ENCODE measurements around the gene TENM4. TPM values are rescaled to one million over a fixed set of nuclear protein-coding genes. Genes with fewer than 3 reads are reported as not detected.

The TENM4 gene
- total RNA-seq, 1 donor from 2014 or later, result not detected

- Mint-ChIP-seq H3K27me3 (ENCODE audit: low read depth) (peaks cover 73% of the 10 kb centered on the region), H3K9me3 (no peaks in the 10 kb centered on the region), H3K4me1 (ENCODE audit: low read depth) (no peaks in the 10 kb centered on the region), H3K4me3 (ENCODE audit: low read depth) (no peak overlapping the region), H3K27ac (no peak overlapping the region), H3K36me3 (ENCODE audit: low read depth) (no peaks in the 10 kb centered on the region)
- intact Hi-C loops (cut with micrococcal nuclease), result no loop called here
- DNase-seq (ENCODE audit: low spot score), result no peak
These were observed 1.4 kb downstream of the TENM4 start for GRCh38 chr11:79439410-79439885.

- H3K9me3 Mint-ChIP-seq, result no peaks in the 10 kb centered on the region
- intact Hi-C loops (cut with micrococcal nuclease), result no loop called here
- H3K27me3 Mint-ChIP-seq (ENCODE audit: low read depth), result peaks cover 75% of the 10 kb centered on the region
- no peak overlapping the region for H3K27ac Mint-ChIP-seq
- DNase-seq (ENCODE audit: low spot score), result no peak
- no peak overlapping the region for H3K4me3 Mint-ChIP-seq (ENCODE audit: low read depth)
- H3K4me1 Mint-ChIP-seq (ENCODE audit: low read depth), result no peaks in the 10 kb centered on the region
- no peaks in the 10 kb centered on the region for H3K36me3 Mint-ChIP-seq (ENCODE audit: low read depth)
These were observed 2.0 kb downstream of the TENM4 start for GRCh38 chr11:79438631-79439409.

GRCh38 chr11:79437981-79438630, 2.7 kb downstream of the TENM4 start:
- Mint-ChIP-seq H3K27ac (no peak overlapping the region), H3K4me3 (ENCODE audit: low read depth) (peak overlapping the region; percentile 2), H3K27me3 (ENCODE audit: low read depth) (peaks cover 70% of the 10 kb centered on the region), H3K9me3 (no peaks in the 10 kb centered on the region), H3K4me1 (ENCODE audit: low read depth) (no peaks in the 10 kb centered on the region), H3K36me3 (ENCODE audit: low read depth) (no peaks in the 10 kb centered on the region)
- intact Hi-C loops (cut with micrococcal nuclease), result no loop called here
- no peak for DNase-seq (ENCODE audit: low spot score)

GRCh38 chr11:79437278-79437980, 3.4 kb downstream of the TENM4 start:
- Mint-ChIP-seq H3K4me1 (ENCODE audit: low read depth) (no peaks in the 10 kb centered on the region), H3K9me3 (no peaks in the 10 kb centered on the region), H3K27me3 (ENCODE audit: low read depth) (peaks cover 67% of the 10 kb centered on the region), H3K4me3 (ENCODE audit: low read depth) (peak overlapping the region; percentile 2), H3K27ac (no peak overlapping the region), H3K36me3 (ENCODE audit: low read depth) (no peaks in the 10 kb centered on the region)
- intact Hi-C loops (cut with micrococcal nuclease), result no loop called here
- no peak for DNase-seq (ENCODE audit: low spot score)

- no peak overlapping the region for H3K27ac Mint-ChIP-seq
- H3K4me3 Mint-ChIP-seq (ENCODE audit: low read depth), result no peak overlapping the region
- H3K9me3 Mint-ChIP-seq, result no peaks in the 10 kb centered on the region
- no peaks in the 10 kb centered on the region for H3K4me1 Mint-ChIP-seq (ENCODE audit: low read depth)
- no peaks in the 10 kb centered on the region for H3K36me3 Mint-ChIP-seq (ENCODE audit: low read depth)
- intact Hi-C loops (cut with micrococcal nuclease), result no loop called here
- H3K27me3 Mint-ChIP-seq (ENCODE audit: low read depth), result peaks cover 64% of the 10 kb centered on the region
- DNase-seq (ENCODE audit: low spot score), result no peak
These were observed 3.9 kb downstream of the TENM4 start for GRCh38 chr11:79436919-79437277.

GRCh38 chr11:79434283-79434682, 6.5 kb downstream of the TENM4 start:
- DNase-seq (ENCODE audit: low spot score), result no peak
- Mint-ChIP-seq H3K27ac (no peak overlapping the region), H3K4me1 (ENCODE audit: low read depth) (no peaks in the 10 kb centered on the region), H3K9me3 (no peaks in the 10 kb centered on the region), H3K4me3 (ENCODE audit: low read depth) (no peak overlapping the region), H3K27me3 (ENCODE audit: low read depth) (peaks cover 47% of the 10 kb centered on the region), H3K36me3 (ENCODE audit: low read depth) (no peaks in the 10 kb centered on the region)
- intact Hi-C loops (cut with micrococcal nuclease), result no loop called here

- H3K36me3 Mint-ChIP-seq (ENCODE audit: low read depth), result no peaks in the 10 kb centered on the region
- H3K4me3 Mint-ChIP-seq (ENCODE audit: low read depth), result no peak overlapping the region
- no peak overlapping the region for H3K27ac Mint-ChIP-seq
- no peak for DNase-seq (ENCODE audit: low spot score)
- H3K4me1 Mint-ChIP-seq (ENCODE audit: low read depth), result no peaks in the 10 kb centered on the region
- no peaks in the 10 kb centered on the region for H3K9me3 Mint-ChIP-seq
- H3K27me3 Mint-ChIP-seq (ENCODE audit: low read depth), result peaks cover 34% of the 10 kb centered on the region
- intact Hi-C loops (cut with micrococcal nuclease), result no loop called here
These were observed 8.7 kb downstream of the TENM4 start for GRCh38 chr11:79432138-79432537.

GRCh38 chr11:79431535-79431934, 9.3 kb downstream of the TENM4 start:
- Mint-ChIP-seq H3K27me3 (ENCODE audit: low read depth) (peaks cover 28% of the 10 kb centered on the region), H3K9me3 (no peaks in the 10 kb centered on the region), H3K4me1 (ENCODE audit: low read depth) (no peaks in the 10 kb centered on the region), H3K36me3 (ENCODE audit: low read depth) (no peaks in the 10 kb centered on the region), H3K27ac (no peak overlapping the region), H3K4me3 (ENCODE audit: low read depth) (no peak overlapping the region)
- DNase-seq (ENCODE audit: low spot score), result no peak
- intact Hi-C loops (cut with micrococcal nuclease), result no loop called here

- DNase-seq (ENCODE audit: low spot score), result no peak
- intact Hi-C loops (cut with micrococcal nuclease), result no loop called here
- H3K4me3 Mint-ChIP-seq (ENCODE audit: low read depth), result no peak overlapping the region
- H3K4me1 Mint-ChIP-seq (ENCODE audit: low read depth), result no peaks in the 10 kb centered on the region
- H3K27me3 Mint-ChIP-seq (ENCODE audit: low read depth), result peaks cover 15% of the 10 kb centered on the region
- no peaks in the 10 kb centered on the region for H3K9me3 Mint-ChIP-seq
- no peaks in the 10 kb centered on the region for H3K36me3 Mint-ChIP-seq (ENCODE audit: low read depth)
- no peak overlapping the region for H3K27ac Mint-ChIP-seq
These were observed 10.6 kb downstream of the TENM4 start for GRCh38 chr11:79430280-79430679.

GRCh38 chr11:79428406-79428805, 12.4 kb downstream of the TENM4 start:
- DNase-seq (ENCODE audit: low spot score), result no peak
- Mint-ChIP-seq H3K9me3 (no peaks in the 10 kb centered on the region), H3K36me3 (ENCODE audit: low read depth) (no peaks in the 10 kb centered on the region), H3K4me3 (ENCODE audit: low read depth) (no peak overlapping the region), H3K27ac (no peak overlapping the region), H3K27me3 (ENCODE audit: low read depth) (peaks cover 6% of the 10 kb centered on the region), H3K4me1 (ENCODE audit: low read depth) (no peaks in the 10 kb centered on the region)
- intact Hi-C loops (cut with micrococcal nuclease), result no loop called here

GRCh38 chr11:79427611-79428327, 13.1 kb downstream of the TENM4 start:
- DNase-seq (ENCODE audit: low spot score), result no peak
- Mint-ChIP-seq H3K27ac (no peak overlapping the region), H3K4me1 (ENCODE audit: low read depth) (no peaks in the 10 kb centered on the region), H3K4me3 (ENCODE audit: low read depth) (no peak overlapping the region), H3K27me3 (ENCODE audit: low read depth) (peaks cover 2% of the 10 kb centered on the region), H3K36me3 (ENCODE audit: low read depth) (no peaks in the 10 kb centered on the region), H3K9me3 (no peaks in the 10 kb centered on the region)
- intact Hi-C loops (cut with micrococcal nuclease), result no loop called here

- H3K27ac Mint-ChIP-seq, result no peak overlapping the region
These were observed 13.7 kb downstream of the TENM4 start for GRCh38 chr11:79427126-79427525.

More at GRCh38 chr11:79427126-79427525, 13.7 kb downstream of the TENM4 start:
- peaks cover under 1% of the 10 kb centered on the region for H3K27me3 Mint-ChIP-seq (ENCODE audit: low read depth)
- H3K9me3 Mint-ChIP-seq, result no peaks in the 10 kb centered on the region
- H3K4me3 Mint-ChIP-seq (ENCODE audit: low read depth), result no peak overlapping the region
- no peaks in the 10 kb centered on the region for H3K4me1 Mint-ChIP-seq (ENCODE audit: low read depth)
- intact Hi-C loops (cut with micrococcal nuclease), result no loop called here
- no peaks in the 10 kb centered on the region for H3K36me3 Mint-ChIP-seq (ENCODE audit: low read depth)
- DNase-seq (ENCODE audit: low spot score), result no peak

All from activated T-helper 2 cell treated with anti-CD3 and anti-CD28 coated beads, Interferon-gamma antibody, Interleukin-2, Interleukin-4, amounts not matched to agents 10 μg/mL and 5 μg/mL and 100 μg/mL, durations not matched to agents 14 hours and 24 hours and 36 hours (primary cell).